Epithelial cell of umbilical artery (primary cell): ENCODE measurements around the gene DYRK1A. TPM values are rescaled to one million over a fixed set of nuclear protein-coding genes. Genes with fewer than 3 reads are reported as not detected.

ENCODE experiments used
- total RNA-seq: library from RNA; depleted of rRNA; stranded (reverse); fragments of >200 nt; gene quantifications from 2 replicates; pipeline ENCODE4 v1.2.3, GENCODE V29; 2014

The DYRK1A gene
- total RNA-seq = 40.0 and 57.0 TPM in 2 replicates

DNA sequence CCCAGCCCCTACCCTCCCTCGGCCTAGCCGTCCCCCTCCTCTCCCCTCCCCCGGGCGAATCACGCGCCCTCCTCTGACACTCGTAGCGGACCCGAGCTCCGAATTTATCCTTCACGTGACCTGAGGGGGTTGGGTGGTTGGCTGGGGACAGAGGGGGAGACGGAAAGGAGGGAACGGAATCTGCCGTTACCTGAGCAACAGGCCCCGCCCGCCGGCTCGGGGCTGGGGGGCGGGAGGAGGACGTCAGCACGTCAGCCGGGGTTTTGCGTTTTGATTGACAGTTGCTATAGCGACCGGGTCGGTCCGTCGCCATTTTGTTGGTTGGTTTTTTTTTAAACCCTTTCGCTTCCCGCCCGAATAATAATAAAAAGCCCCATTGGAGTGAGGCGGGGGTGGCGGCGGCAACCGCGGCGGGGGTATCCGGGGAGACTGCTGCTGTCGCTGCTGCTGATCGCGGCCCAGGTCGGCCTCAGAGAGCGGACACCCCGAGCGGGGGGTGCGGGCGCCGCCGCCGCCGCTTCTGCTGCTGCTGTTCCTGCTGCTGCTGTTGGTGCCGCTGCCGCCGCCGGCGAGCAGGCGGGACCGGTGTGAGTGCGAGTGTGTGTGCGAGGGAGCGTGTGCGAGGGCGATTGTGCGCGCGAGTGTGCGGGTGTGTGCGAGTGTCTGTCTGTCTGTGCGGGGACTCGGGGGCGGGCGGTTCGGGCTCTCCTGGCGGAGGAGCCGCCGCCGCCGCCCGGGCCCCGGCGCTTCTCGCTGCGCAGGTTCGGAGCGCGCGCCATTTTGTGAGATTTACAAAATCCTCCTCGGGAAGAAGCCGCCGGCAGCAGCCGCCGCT, at the start of gene DYRK1A:
DYRK1A (plus strand) TSS at position 292 of the 835 bp plus-strand sequence. CDS start 53,602 bp downstream, outside the sequence.

Other genes starting within 250 kb of the DYRK1A start
- 52.3 and 69.1 TPM in 2 replicates for gene VPS26C, start 99.4 kb upstream of the DYRK1A start, total RNA-seq